HG02852 (cell line): ENCODE data around the gene AASS.
"Not testable (repeated sequence)": the region's sequence is repeated elsewhere in the genome, so short reads cannot be mapped to it uniquely, and the experiment has no call there.

ENCODE experiments used
- ATAC-seq: cut with Tn5 transposase; IDR thresholded peaks from one replicate; pipeline ENCODE4 v1.9.1; 2021; ENCODE audit warnings: mild to moderate bottlenecking, moderate library complexity; ENCODE audit not compliant: unreplicated experiment

The AASS gene

GRCh38 chr7:122143751-122144711, at the start of gene AASS:
Gene AASS, minus strand, starts transcription at chr7:122144249. Its CDS starts 10,523 bp downstream, at chr7:122133726.
- ATAC-seq: peak; percentile 100

- ATAC-seq: no peak
Measured at GRCh38 chr7:122188785-122189184, 44.7 kb upstream of the AASS start.

GRCh38 chr7:122183106-122183505, 39.1 kb upstream of the AASS start:
- ATAC-seq: no peak

GRCh38 chr7:122182081-122182480, 38.0 kb upstream of the AASS start:
- no peak for ATAC-seq

GRCh38 chr7:122172144-122172543, 28.1 kb upstream of the AASS start:
- ATAC-seq: not testable (repeated sequence)

GRCh38 chr7:122166740-122167139, 22.7 kb upstream of the AASS start:
- ATAC-seq: no peak

GRCh38 chr7:122166275-122166674, 22.2 kb upstream of the AASS start:
- ATAC-seq: no peak

- no peak for ATAC-seq
Measured at GRCh38 chr7:122161628-122162027, 17.6 kb upstream of the AASS start.

- ATAC-seq: no peak
Measured at GRCh38 chr7:122155566-122155965, 11.5 kb upstream of the AASS start.

- ATAC-seq: no peak
Measured at GRCh38 chr7:122148878-122149277, 4.8 kb upstream of the AASS start.

- ATAC-seq: no peak
Measured at GRCh38 chr7:122148081-122148480, 4.0 kb upstream of the AASS start.

GRCh38 chr7:122145937-122146645, 2.0 kb upstream of the AASS start:
- no peak for ATAC-seq

- ATAC-seq: peak; percentile 5
Measured at GRCh38 chr7:122143376-122143750, 686 bp downstream of the AASS start.

- ATAC-seq: no peak
Measured at GRCh38 chr7:122140918-122141317, 3.1 kb downstream of the AASS start.

- no peak for ATAC-seq
Measured at GRCh38 chr7:122137251-122138077, 6.6 kb downstream of the AASS start.

- no peak for ATAC-seq
Measured at GRCh38 chr7:122136639-122137245, 7.3 kb downstream of the AASS start.

GRCh38 chr7:122136078-122136477, 8.0 kb downstream of the AASS start:
- ATAC-seq: no peak

GRCh38 chr7:122135275-122135674, 8.8 kb downstream of the AASS start:
- ATAC-seq: no peak

GRCh38 chr7:122134793-122135192, 9.3 kb downstream of the AASS start:
- not testable (repeated sequence) for ATAC-seq

GRCh38 chr7:122133477-122133876, 10.6 kb downstream of the AASS start:
- ATAC-seq: no peak

GRCh38 chr7:122132341-122132740, 11.7 kb downstream of the AASS start:
- ATAC-seq: no peak
